Measurements from ENCODE around the gene AKR1B1.

Gene AKR1B1

GRCh38 chr7:134420424-134421125 lies 38.3 kb downstream of the AKR1B1 start:
- H3K79me2 ChIP-seq (ENCODE audit: low read length), result no peaks in the 10 kb centered on the region
- peak; percentile 66 for DNase-seq
- H3K4me3 ChIP-seq (ENCODE audit: low read length), result no peak overlapping the region
- TF ChIP-seq CTCF (IDR thresholded peaks at IDR 0.05; ENCODE audit: low read length) (peak; percentile 82), EZH2 (optimal IDR thresholded peaks at IDR 0.05; ENCODE audit: low read depth, low read length) (no peak)
- H3K9ac ChIP-seq (ENCODE audit: low read length), result no peak overlapping the region
- H3K9me2 ChIP-seq (replicated peaks; ENCODE audit: insufficient read depth, low read length), result no peaks in the 10 kb centered on the region
- H3K4me2 ChIP-seq (ENCODE audit: low read depth, low read length), result no peak overlapping the region
- no peaks in the 10 kb centered on the region for H3K36me3 ChIP-seq (replicated peaks; ENCODE audit: insufficient read depth, low read length)
- no peaks in the 10 kb centered on the region for H3F3A ChIP-seq (ENCODE audit: insufficient read depth, low read length)
- no peaks in the 10 kb centered on the region for H4K20me1 ChIP-seq (ENCODE audit: insufficient read depth, low read length)
- H3K9me3 ChIP-seq (replicated peaks; ENCODE audit: insufficient read depth, low read length), result no peaks in the 10 kb centered on the region
- H3K27ac ChIP-seq (ENCODE audit: low read length), result no peak overlapping the region
- H3K27me3 ChIP-seq (replicated peaks; ENCODE audit: insufficient read depth, low read length), result no peaks in the 10 kb centered on the region
- peaks cover 11% of the 10 kb centered on the region; the same call in 1 of the 2 replicates for H3K4me1 ChIP-seq (ENCODE audit: low read length)
- no peak overlapping the region for H2AFZ ChIP-seq (ENCODE audit: low read length)

- DNase-seq, result peak; percentile 43
- Histone ChIP-seq H3K27ac (ENCODE audit: low read length) (no peak overlapping the region), H3K36me3 (replicated peaks; ENCODE audit: insufficient read depth, low read length) (no peaks in the 10 kb centered on the region), H3K4me1 (ENCODE audit: low read length) (peaks cover 11% of the 10 kb centered on the region; the same call in 1 of the 2 replicates), H3K79me2 (ENCODE audit: low read length) (no peaks in the 10 kb centered on the region), H3K9me2 (replicated peaks; ENCODE audit: insufficient read depth, low read length) (no peaks in the 10 kb centered on the region), H3F3A (ENCODE audit: insufficient read depth, low read length) (no peaks in the 10 kb centered on the region), H4K20me1 (ENCODE audit: insufficient read depth, low read length) (no peaks in the 10 kb centered on the region), H3K27me3 (replicated peaks; ENCODE audit: insufficient read depth, low read length) (no peaks in the 10 kb centered on the region), H3K4me3 (ENCODE audit: low read length) (no peak overlapping the region), H3K9me3 (replicated peaks; ENCODE audit: insufficient read depth, low read length) (no peaks in the 10 kb centered on the region), H3K4me2 (ENCODE audit: low read depth, low read length) (no peak overlapping the region), H3K9ac (ENCODE audit: low read length) (no peak overlapping the region), H2AFZ (ENCODE audit: low read length) (no peak overlapping the region)
- TF ChIP-seq EZH2phosphoT487 (IDR thresholded peaks at IDR 0.05; ENCODE audit: low read length), result no peak
- no peak for TF ChIP-seq CTCF (IDR thresholded peaks at IDR 0.05; ENCODE audit: low read length)
Observed at GRCh38 chr7:134419875-134420274, 39.0 kb downstream of the AKR1B1 start.

- H3K4me2 ChIP-seq (ENCODE audit: low read depth, low read length), result no peak overlapping the region
- H3K4me1 ChIP-seq (ENCODE audit: low read length), result peaks cover 11% of the 10 kb centered on the region; the same call in 1 of the 2 replicates
- no peaks in the 10 kb centered on the region for H3K27me3 ChIP-seq (replicated peaks; ENCODE audit: insufficient read depth, low read length)
- H3K9me2 ChIP-seq (replicated peaks; ENCODE audit: insufficient read depth, low read length), result no peaks in the 10 kb centered on the region
- H2AFZ ChIP-seq (ENCODE audit: low read length), result no peak overlapping the region
- H3K79me2 ChIP-seq (ENCODE audit: low read length), result no peaks in the 10 kb centered on the region
- no peaks in the 10 kb centered on the region for H4K20me1 ChIP-seq (ENCODE audit: insufficient read depth, low read length)
- no peaks in the 10 kb centered on the region for H3K9me3 ChIP-seq (replicated peaks; ENCODE audit: insufficient read depth, low read length)
- H3K9ac ChIP-seq (ENCODE audit: low read length), result no peak overlapping the region
- no peak overlapping the region for H3K27ac ChIP-seq (ENCODE audit: low read length)
- H3K4me3 ChIP-seq (ENCODE audit: low read length), result no peak overlapping the region
- H3F3A ChIP-seq (ENCODE audit: insufficient read depth, low read length), result no peaks in the 10 kb centered on the region
- no peaks in the 10 kb centered on the region for H3K36me3 ChIP-seq (replicated peaks; ENCODE audit: insufficient read depth, low read length)
- no peak for DNase-seq
- TF ChIP-seq CTCF (IDR thresholded peaks at IDR 0.05; ENCODE audit: low read length) (no peak), EZH2 (optimal IDR thresholded peaks at IDR 0.05; ENCODE audit: low read depth, low read length) (no peak), EZH2phosphoT487 (IDR thresholded peaks at IDR 0.05; ENCODE audit: low read length) (no peak)
Observed at GRCh38 chr7:134419085-134419484, 39.8 kb downstream of the AKR1B1 start.
